Measurements from ENCODE around the gene C1orf122. TPM values are rescaled to one million over a fixed set of nuclear protein-coding genes. Genes with fewer than 3 reads are reported as not detected.

C1orf122 gene
- total RNA-seq = 112 and 118 TPM in 2 replicates

GRCh38 chr1:37807555-37808368, at the start of gene C1orf122, which contains the start of gene YRDC:
C1orf122 (plus strand) TSS chr1:37807790; CDS start chr1:37808405, 615 bp downstream.
YRDC (minus strand) TSS chr1:37808208; CDS start chr1:37808180, 28 bp downstream.
- peaks cover 3% of the 10 kb centered on the region for H3K36me3 ChIP-seq (ENCODE audit: control insufficient read depth, insufficient read depth, low read length)
- H3K4me3 ChIP-seq (ENCODE audit: low read depth, low read length) = peak within 1 kb of the TSS; percentile 58
- peak; percentile 63 for DNase-seq (ENCODE audit: low read depth)
- TF ChIP-seq CTCF (IDR thresholded peaks at IDR 0.05; ENCODE audit: insufficient read depth, low read length, poor library complexity, severe bottlenecking) = no peak
- no peaks in the 10 kb centered on the region for H3K27me3 ChIP-seq (ENCODE audit: control insufficient read depth, insufficient read depth, low read length)

- Histone ChIP-seq H3K36me3 (ENCODE audit: control insufficient read depth, insufficient read depth, low read length) (no peaks in the 10 kb centered on the region), H3K27me3 (ENCODE audit: control insufficient read depth, insufficient read depth, low read length) (peaks cover 46% of the 10 kb centered on the region), H3K4me3 (ENCODE audit: low read depth, low read length) (no peak overlapping the region)
- no peak for DNase-seq (ENCODE audit: low read depth)
- TF ChIP-seq CTCF (IDR thresholded peaks at IDR 0.05; ENCODE audit: insufficient read depth, low read length, poor library complexity, severe bottlenecking) = no peak
These were observed 48.1 kb upstream of the C1orf122 start for GRCh38 chr1:37759451-37759850.

GRCh38 chr1:37761416-37762095, 46.0 kb upstream of the C1orf122 start:
- Histone ChIP-seq H3K4me3 (ENCODE audit: low read depth, low read length) (no peak overlapping the region), H3K27me3 (ENCODE audit: control insufficient read depth, insufficient read depth, low read length) (peaks cover 55% of the 10 kb centered on the region), H3K36me3 (ENCODE audit: control insufficient read depth, insufficient read depth, low read length) (no peaks in the 10 kb centered on the region)
- TF ChIP-seq CTCF (IDR thresholded peaks at IDR 0.05; ENCODE audit: insufficient read depth, low read length, poor library complexity, severe bottlenecking) = no peak
- DNase-seq (ENCODE audit: low read depth) = no peak

- no peaks in the 10 kb centered on the region for H3K36me3 ChIP-seq (ENCODE audit: control insufficient read depth, insufficient read depth, low read length)
- peaks cover 56% of the 10 kb centered on the region for H3K27me3 ChIP-seq (ENCODE audit: control insufficient read depth, insufficient read depth, low read length)
- TF ChIP-seq CTCF (IDR thresholded peaks at IDR 0.05; ENCODE audit: insufficient read depth, low read length, poor library complexity, severe bottlenecking) = no peak
- no peak overlapping the region for H3K4me3 ChIP-seq (ENCODE audit: low read depth, low read length)
- DNase-seq (ENCODE audit: low read depth) = no peak
These were observed 45.1 kb upstream of the C1orf122 start for GRCh38 chr1:37762516-37762915.

GRCh38 chr1:37763791-37764413, 43.7 kb upstream of the C1orf122 start:
- H3K27me3 ChIP-seq (ENCODE audit: control insufficient read depth, insufficient read depth, low read length) = peaks cover 54% of the 10 kb centered on the region
- no peaks in the 10 kb centered on the region for H3K36me3 ChIP-seq (ENCODE audit: control insufficient read depth, insufficient read depth, low read length)
- no peak overlapping the region for H3K4me3 ChIP-seq (ENCODE audit: low read depth, low read length)
- no peak for TF ChIP-seq CTCF (IDR thresholded peaks at IDR 0.05; ENCODE audit: insufficient read depth, low read length, poor library complexity, severe bottlenecking)
- DNase-seq (ENCODE audit: low read depth) = no peak

Measured in kidney epithelial cell (primary cell).